Activated CD8-positive, alpha-beta memory T cell treated with anti-CD3 and anti-CD28 coated beads, Interleukin-2, amount 50 U/mL, for 48 hours (primary cell): ENCODE data around the gene MYO1G.

ENCODE experiments used
- DNase-seq: peaks from one replicate; pipeline ENCODE4 v3.0.0-alpha.2; 2020

Gene MYO1G

GRCh38 chr7:44935016-44935415 lies 43.8 kb downstream of the MYO1G start:
- no peak for DNase-seq

GRCh38 chr7:44934510-44934909 lies 44.3 kb downstream of the MYO1G start:
- peak; percentile 20 for DNase-seq

- DNase-seq: no peak
Measured at GRCh38 chr7:44930921-44931320, 47.9 kb downstream of the MYO1G start.

- no peak for DNase-seq
Measured at GRCh38 chr7:44922351-44922694, 56.5 kb downstream of the MYO1G start.

- peak; percentile 100 for DNase-seq
Measured at GRCh38 chr7:44921607-44922350, 57.0 kb downstream of the MYO1G start.

GRCh38 chr7:44920119-44920518 lies 58.7 kb downstream of the MYO1G start:
- DNase-seq: no peak

- no peak for DNase-seq
Measured at GRCh38 chr7:44918029-44918428, 60.8 kb downstream of the MYO1G start.

GRCh38 chr7:44917465-44917864 lies 61.4 kb downstream of the MYO1G start:
- no peak for DNase-seq

GRCh38 chr7:44914992-44915607 lies 63.7 kb downstream of the MYO1G start:
- DNase-seq: peak; percentile 76

GRCh38 chr7:44912775-44913347 lies 66.0 kb downstream of the MYO1G start:
- DNase-seq: no peak
